NAMALWA (cell line): ENCODE measurements around the gene DGCR8.

Source experiments
- DNase-seq: peaks from one replicate; pipeline ENCODE4 v3.0.0-alpha.2; 2015; ENCODE audit warnings: low spot score

The DGCR8 gene

DNA sequence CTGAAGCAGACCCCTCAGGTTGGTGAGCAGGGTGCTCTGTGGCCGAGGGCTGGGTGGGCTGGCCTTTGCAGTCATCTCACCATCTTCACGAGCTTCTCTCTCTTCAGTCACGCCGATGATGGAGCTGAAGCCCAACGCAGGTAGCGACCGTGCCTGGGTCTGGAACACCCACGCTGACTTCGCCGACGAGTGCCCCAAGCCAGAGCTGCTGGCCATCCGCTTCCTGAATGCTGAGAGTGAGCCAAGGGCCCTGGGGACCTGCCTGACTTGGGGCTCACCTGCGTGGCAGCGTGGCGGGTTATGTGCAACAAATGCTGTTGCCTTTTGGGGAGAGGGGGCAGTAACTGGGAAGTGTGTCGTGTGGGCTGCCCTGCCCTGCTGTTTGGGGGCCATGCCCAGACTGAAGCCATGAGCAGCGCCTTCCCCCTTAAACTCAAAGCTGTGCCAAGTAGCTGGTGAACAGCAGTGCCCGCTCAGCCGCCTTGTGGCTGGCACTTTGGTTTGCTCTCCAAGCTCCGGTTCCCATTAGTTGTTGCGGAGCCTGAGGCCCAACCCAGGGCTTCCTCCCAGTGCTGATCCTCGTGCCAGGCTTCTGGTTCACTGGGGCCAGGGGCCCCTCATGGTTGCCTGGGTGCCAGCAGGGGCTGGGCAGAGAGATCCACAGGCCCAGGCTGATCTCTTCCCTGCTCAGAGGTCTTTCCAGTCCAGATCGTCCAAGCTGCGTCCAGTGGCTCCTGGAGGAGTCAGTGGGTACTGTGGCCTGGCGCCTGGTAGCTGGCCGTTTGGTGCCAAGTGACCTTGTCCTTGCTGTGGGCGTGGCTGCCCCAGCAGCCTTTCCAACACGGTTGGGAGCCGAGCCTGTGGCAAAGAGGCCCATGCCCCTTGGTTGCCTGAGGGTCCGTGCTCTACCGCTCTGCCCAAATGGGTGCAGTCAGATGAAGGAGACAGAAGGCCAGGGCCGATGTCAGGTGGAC, 45.4 kb downstream of the DGCR8 start:
- DNase-seq: no peak

DNA sequence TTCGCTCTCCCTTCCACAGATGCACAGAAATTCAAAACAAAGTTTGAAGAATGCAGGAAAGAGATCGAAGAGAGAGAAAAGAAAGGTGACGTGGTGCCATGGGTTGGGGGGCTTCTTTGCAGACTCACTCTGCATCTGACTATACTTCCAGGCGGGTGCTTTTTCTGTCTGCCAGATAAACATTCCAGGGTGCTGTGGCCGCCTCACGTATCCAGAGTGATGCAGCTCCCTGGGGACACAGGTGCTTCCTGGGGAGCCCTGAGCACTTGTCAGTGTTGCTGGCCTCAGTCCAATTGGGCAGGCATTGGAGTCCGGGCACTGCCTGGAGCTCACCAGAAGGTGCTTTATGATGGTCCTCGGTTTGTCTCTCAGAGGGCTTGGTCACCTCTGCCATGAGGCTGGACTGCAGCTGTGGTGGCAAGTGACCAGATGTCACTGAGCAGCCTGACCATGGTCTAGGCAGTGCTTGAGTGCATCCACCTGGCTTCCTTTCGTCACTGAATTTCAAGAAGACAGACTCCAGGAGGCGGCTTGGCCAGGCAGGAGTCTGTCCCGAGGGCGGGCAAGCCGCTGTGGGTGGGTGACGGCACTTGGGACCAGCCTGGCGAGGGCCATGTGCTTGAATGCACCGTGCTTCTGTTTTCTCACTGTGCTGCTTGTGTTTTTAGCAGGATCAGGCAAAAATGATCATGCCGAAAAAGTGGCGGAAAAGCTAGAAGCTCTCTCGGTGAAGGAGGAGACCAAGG, 46.4 kb downstream of the DGCR8 start:
- DNase-seq: peak; percentile 43

DNA sequence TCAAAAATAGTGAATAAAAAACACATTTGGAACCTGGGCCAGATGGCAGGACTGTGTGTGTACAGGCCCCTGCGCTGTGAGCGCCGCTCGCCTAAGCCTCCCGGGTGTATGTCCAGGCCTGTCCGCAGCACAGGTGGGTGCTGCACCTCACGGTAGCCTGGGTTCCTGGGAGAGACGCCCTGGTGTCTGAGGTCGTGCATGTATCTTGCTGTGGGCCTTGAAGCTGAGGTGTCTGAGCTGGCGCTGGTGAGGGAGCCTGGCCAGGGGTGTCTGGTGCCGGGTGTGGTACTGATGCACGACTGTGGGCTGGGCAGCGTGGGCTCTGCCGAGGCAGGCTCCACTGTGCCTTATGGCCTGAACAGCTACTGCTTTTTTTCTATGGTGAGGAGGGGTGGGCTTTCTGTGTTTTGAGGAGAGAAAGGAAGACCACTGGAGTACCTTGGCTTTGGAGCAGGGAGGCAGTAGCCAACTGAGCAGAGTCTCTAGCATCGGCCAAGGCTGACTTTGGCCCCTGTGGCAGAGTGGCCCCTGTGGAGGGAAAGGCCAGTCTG, 47.4 kb downstream of the DGCR8 start:
- DNase-seq: no peak

DNA sequence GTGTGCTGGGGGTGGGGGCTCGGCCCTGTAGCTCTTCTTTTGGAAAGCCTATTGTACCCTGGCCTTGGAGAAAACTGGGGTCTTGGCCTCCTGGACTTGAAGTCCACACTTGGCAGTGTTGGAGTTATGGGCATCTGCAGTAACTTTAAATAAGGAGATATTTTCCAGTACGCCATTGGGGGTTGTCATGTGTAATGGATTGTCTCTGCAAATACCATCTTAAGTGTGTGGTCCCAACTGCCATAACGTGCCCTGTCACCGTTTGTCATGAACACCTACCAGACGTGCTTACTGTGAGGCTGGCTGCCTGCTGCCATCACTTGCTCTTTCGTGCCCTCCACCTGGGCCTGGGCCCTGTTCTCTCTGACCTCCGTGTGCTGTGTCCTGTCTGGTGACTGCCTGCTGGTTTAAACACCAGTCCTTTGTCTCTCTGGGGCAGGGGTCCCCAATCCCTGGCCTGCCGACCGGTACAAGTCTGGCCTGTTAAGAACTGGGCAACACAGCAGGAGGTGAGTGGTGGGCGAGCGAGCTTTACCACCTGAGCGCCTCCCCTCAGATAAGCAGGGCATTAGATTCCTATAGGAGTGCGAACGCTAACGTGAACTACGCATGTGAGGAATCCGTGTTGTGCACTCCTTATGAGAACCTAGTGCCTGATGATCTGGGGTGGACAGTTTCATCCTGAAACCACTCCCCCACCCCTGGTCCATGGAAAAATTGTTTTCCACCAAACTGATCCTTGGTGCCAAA, 48.0 kb downstream of the DGCR8 start:
- no peak for DNase-seq

DNA sequence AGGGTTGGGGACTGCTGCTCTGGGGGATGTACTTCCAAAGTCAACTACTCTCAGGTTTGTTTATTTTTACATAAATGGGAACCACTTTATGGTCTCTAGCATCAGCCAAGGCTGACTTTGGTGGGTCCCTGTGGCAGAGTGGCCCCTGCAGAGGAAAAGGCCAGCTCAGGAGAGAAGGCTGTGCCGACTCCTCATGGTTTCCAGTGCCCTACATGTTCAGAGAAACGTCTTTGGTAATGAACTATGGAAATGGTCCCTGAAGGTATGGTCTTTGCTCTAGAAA, 48.5 kb downstream of the DGCR8 start:
- no peak for DNase-seq

DNA sequence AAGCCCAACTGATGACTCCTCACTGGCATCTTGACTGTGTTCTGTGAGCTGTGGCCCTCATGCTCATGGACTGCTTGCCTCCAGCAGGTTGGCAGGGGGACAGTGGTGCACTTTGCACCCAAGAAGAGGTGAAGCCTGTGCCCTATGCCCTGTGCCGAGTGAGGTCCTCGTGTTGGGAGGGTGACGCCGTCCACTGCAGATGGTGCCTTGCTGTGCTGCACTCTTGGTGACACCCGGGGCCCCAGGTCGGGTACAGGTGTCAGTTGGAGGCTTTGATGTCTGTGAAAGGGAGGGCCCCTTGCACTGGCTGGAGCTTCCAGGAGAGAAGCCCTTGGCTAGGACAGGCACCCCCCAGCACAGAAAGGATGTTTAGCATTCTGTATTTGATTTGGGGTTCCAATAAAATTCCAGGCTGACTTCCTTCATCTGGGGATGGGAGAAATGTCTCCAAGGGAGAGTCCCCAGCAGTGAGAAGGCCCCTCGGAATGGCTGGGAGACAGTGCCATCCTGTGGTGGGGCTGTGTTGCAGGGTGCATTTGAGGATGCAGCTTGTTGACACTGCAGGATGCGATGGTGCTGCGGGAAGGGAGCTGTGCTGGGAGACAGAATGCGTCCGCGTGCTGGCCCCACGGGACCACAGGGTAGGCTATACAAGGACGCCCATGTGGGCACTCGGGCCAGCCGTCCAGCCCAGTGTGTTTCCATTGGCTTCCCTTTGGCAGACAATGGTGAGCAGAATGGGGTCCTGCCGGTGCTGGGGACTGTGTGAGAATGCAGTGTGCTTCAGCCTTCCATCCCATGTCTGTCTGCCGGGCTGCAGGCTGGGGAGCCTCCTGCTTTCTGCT, 49.1 kb downstream of the DGCR8 start:
- peak; percentile 67 for DNase-seq

DNA sequence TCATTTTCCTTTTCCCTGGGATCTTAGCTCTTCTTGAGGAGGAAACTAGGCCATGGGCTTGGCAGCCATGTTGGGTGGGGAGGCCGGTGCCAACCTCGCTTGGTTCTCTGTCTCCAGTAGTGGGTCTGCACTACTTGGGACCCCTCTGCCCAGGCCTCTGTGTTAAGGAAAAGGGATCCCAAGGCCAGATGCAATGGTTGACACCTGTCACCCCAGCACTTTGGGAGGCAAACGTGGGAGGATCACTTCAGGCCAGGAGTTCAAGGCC, 49.6 kb downstream of the DGCR8 start:
- DNase-seq: no peak

DNA sequence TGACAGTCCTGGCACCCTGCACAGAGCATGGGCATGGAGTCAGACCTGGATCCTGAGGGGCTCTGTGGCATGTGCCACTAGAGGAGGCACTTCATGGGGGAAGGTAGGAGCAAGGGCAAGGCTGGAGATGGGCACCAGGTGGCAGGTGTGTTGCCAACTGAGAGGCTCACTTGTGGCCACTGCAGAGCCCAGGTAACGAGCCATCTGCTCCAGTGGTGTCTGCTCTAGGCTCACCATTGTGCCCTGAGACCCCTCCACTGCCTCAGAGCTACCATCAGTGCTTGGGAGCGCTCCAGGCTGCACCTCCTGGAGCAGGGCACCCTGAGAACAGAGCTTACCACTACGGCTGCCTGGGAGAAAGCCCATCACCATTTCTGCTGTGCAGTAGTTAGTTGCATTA, 50.3 kb downstream of the DGCR8 start:
- no peak for DNase-seq

DNA sequence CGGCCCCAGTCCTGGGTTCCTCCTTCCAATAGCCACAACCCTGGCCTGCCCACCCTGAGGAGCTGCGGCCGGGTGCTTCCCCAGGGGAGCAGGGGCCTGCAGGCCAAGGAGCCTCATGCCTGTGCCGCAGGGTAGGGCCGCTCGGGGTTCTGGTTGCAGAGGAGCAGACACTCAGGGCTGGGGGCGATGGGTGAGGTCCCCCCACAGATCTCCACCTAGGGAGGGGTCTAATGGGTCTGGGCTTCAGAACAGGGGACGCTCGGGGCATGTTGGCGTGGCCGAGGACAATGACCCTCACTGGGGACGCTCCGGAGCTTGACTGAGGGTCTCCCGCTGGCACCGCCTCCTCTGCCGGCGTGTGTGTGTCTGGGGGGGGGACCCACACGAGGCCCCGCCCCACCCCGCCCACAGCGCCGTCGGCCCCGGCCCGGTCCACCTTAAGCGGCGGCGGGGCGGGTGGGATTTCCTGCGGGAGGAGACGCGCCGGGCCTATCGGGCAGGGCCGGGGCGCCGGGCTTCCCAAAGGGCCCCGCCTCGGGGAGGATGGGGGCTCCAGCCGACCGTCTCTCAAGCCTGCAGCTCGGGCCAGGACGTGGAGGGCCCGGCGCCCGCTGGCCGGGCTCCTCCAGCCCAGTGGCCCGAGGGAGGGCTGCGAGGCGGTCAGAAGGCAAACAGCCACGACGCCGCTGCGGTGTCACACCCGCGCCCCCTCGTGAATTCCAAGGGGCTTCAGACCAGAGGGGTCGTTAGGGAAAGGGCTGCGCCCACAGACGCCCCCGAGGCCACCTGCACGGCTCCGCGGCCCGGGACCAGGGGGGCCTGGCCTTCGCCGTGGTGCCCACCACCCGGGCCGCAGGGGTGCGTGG, 50.9 kb downstream of the DGCR8 start:
- DNase-seq: no peak

DNA sequence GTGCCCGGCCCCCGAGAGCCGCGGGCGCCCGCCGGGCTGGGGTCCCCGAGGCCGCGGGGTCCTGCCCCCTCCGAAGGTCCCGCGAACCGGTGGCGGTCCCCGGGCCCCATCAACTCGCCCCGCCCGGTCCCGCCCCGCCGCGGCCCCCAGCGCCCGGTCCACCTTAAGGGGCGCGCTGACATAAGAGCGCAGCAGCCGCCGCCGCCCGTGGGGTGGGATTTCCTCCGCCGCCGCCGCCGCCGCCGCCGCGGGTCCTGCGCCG, 51.5 kb downstream of the DGCR8 start, which contains the start of gene ZDHHC8:
Gene ZDHHC8 (plus strand): TSS at position 208 of the 262 bp plus-strand sequence. CDS start 144 bp downstream, outside the sequence.
- no peak for DNase-seq

DNA sequence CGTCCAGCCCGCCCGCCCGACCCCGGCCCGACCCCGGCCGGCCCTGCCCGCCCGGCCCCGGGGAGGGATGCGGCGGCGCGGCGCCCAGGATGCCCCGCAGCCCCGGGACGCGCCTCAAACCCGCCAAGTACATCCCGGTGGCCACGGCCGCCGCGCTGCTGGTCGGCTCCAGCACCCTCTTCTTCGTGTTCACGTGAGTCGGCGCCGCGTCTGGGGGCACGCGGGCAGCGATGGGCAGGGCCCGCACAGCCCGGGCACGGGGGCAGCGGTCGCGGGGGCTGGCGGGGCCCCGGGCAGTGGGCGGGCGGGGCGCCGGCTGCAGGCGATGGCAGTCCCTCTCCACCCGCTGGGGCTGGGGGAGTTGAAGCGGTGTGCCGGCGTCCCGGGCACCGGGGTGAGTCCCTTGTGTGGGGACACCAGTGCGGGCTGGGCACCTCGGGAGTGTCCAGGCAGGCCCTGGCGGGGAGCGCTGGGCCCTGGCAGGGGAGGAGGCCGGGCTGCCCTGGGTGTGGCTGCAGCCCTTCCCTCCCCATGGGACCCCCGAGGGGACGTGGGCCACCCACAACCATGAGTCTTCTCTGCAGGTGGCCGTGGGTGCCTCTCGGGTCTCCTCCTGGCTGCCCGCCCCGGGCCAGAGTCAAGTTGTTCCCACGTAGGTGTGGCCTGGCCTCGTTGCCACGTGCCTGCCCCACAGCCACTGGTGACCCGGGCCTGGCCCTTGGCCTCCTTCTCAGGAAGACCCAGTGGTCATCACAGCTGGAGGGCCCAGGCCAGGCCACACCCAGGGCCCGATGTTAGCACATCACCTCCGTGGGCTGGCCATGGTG, 52.0 kb downstream of the DGCR8 start:
- no peak for DNase-seq

DNA sequence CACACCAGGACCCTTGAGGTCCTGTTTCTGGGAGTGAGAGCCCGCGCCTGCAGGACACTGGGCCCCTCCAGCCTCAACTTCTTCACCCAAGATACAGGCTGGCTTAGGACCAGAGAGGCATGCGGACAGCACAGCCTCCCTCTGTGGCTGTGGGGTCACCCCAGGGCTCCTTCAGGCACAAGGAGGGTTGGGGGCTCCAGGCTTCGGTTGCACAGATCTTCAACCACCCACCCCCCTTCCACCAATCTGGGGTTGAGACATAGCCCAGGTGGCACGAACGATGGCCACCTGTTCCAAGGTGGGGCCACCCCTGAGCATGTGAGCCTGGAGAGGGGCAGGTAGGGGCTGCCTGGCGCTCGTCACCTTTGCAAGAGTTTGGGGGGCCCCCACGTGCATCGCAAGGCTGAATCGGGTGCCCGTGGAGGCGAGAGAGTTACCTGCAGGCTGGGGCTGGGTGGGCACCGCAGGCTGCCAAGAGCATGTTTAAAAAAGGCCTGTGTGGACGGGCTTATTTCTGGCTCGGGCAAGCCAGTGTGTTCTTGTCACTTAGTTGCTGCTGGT, 52.7 kb downstream of the DGCR8 start:
- no peak for DNase-seq

DNA sequence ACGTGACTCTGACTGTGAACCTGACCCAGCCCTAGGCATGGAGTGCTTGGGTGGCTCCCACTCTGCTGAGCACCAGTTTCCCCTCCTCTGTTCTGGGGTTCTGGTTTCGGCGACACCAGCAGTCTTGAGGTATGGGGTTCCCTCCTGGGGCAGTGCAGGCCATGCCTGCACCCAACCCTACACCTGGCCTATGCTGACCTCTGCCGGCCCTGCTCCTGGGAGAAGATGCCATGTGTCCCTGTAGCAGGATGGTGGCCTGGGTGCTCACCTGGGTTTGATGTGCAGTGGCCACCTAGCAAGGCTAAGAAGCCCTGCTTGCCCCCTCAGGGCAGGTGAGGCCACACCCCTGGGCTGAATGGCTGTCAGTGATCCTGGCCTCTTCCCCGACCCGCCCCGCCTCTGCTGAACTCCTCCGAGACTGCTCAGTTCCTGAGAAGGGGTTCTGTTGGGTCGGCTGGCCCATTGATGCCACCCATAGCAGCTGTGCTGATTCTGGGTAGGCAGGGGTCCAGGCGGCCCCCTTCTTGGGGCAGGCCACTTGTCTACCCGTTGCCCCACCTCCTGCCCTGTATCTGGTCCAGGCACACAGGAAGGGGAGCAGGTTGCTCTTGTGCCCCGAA, 54.0 kb downstream of the DGCR8 start:
- no peak for DNase-seq

DNA sequence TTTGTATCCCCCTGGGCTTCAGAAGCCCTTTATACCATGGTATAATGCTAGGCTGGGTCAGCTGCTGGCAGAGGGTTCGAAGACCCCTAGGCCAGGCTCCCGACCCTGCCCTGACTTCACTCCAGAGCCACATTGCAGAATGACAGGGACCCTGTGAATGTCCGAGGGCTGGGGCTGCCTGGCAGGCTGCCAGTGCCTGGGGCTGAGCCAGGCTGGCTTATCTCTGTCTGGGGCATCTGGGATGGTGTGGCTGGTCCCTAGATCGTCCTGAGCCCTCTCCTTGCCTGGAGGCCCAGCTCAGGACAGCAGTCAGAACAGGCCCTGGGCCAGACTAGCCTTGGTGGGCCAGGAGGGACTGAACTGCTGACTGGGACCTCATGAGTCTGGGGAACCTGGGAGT, 55.2 kb downstream of the DGCR8 start:
- DNase-seq: no peak

DNA sequence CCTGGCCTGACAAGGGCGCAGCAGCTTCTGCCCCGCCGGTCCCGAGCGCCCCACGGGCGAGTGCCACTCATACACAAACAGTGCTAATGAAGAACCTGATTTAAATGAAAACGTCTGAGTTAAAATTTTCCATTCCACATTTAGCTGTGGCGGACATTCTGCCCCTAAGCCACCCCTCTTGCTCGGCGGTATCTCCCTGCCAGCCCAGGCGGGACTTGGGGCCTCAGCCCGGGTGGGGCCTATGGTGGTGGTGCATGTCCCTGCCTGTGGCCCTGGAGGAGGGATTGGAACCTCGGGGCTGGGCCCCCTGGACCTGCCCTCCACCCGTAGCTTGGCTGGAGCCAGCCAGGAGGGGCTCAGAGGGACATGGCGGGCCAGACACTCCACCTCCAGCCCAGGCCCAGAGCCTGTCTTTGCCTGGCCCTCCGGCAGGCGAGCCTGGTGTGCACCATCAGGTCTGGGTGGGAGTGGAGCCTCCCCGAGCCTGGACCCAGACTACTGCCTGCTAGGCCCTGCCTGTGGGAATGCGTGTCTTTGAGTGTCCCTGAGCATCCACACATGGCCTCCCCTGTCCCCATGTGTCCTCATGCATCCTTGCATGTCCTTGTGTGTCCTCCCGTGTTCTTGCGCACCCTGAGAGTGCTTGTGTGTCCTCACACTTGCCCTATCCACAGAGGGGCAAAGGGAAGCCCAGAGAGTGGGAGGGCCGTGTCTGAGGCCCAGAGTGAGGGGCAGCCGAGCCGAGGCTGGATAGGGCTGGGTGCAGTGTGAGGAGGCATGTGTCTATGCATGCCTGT, 56.0 kb downstream of the DGCR8 start:
- peak; percentile 55 for DNase-seq

DNA sequence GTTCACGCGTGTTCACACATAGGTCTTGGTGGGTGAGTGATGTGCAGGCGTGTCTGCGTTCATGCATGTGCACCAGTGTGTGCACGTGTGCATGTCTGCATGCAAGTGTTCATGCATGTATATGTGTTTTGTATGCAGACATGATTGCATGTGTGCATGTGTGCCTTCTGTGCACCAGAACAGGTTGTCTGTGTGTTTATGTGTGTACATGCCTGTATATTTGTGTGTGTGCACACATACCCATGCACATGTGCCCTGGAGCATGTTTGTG, 56.5 kb downstream of the DGCR8 start:
- DNase-seq: no peak

DNA sequence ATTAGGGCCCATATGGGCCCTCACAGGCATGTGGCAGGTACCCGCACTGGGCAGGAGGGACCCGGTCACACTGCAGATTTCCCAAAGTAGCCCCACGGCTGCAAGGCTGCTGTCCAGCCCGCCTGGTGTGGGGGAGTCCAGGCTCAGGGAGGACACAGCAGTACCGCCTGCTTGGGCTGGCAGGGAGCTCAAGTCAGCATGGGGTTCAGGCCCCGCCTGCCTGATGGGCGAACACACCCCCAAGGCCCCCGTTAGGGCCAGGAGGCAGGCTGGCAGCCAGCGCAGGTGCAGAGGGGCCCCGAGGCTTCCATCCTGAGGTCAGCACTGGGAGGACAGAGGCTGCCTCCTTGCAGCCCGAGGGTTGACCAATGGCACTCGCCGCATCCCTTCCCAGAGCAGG, 57.1 kb downstream of the DGCR8 start:
- no peak for DNase-seq

DNA sequence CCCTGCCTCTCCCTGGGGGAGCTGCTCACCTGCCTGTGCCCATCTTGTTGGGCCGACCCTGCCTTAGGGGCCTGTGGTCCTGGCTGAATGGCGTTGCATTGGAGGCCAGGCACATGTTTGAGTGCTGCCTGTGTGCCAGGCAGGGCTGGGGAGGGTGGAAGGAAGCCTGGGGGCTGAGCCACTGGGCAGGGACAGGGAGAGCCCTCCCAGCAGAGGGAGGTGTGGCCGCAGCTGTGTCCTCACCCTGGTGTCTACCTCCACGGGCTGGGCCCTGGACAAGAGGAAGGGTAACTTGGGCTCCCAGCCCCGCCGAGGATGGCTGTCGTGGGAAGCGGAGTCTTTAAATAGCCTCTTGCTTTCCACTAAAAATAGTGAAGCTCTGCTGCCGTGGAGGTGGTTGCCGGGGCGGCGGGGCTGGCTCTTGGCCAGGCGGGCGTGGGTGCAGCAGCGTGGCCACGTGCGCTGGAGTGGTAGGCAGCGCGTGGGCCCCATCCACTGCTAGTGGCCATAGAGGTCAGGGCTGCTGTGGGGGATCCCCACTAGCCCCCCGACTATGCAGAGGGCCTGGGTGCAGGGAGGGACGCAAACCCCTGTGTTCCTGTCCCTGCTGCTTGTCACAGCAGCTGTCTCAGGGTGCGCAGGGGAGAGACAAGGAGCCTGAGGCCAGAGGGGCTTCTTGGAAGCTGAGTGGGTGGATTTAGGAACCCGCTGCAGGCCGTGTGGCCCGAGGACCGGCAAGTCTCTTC, 57.8 kb downstream of the DGCR8 start:
- DNase-seq: no peak
